Stimulated activated CD4-positive, alpha-beta T cell treated with anti-CD3 and anti-CD28 coated beads, Interleukin-12 subunit alpha, Interleukin-12 subunit beta, amount 100 ng/mL, for 4 hours (primary cell): ENCODE results near the gene GNB1L.

Experiments used
- DNase-seq: peaks from one replicate; pipeline ENCODE4 v3.0.0-alpha.2; 2020

Gene GNB1L

GRCh38 chr22:19875531-19876313, 21.0 kb upstream of the GNB1L start:
- no peak for DNase-seq

- DNase-seq, result no peak
These were observed 20.4 kb upstream of the GNB1L start for GRCh38 chr22:19875061-19875530.

GRCh38 chr22:19874307-19875060, 19.8 kb upstream of the GNB1L start:
- DNase-seq, result no peak

GRCh38 chr22:19873960-19874306, 19.3 kb upstream of the GNB1L start:
- no peak for DNase-seq

GRCh38 chr22:19873138-19873959, 18.7 kb upstream of the GNB1L start:
- no peak for DNase-seq

- DNase-seq, result no peak
These were observed 18.1 kb upstream of the GNB1L start for GRCh38 chr22:19872779-19873137.

- no peak for DNase-seq
These were observed 17.4 kb upstream of the GNB1L start for GRCh38 chr22:19871845-19872778.

- DNase-seq, result no peak
These were observed 16.6 kb upstream of the GNB1L start for GRCh38 chr22:19871023-19871844.

GRCh38 chr22:19870153-19871022, 15.7 kb upstream of the GNB1L start:
- no peak for DNase-seq

- DNase-seq, result no peak
These were observed 15.0 kb upstream of the GNB1L start for GRCh38 chr22:19869497-19870152.

- no peak for DNase-seq
These were observed 14.2 kb upstream of the GNB1L start for GRCh38 chr22:19868773-19869471.

GRCh38 chr22:19868333-19868732, 13.7 kb upstream of the GNB1L start:
- DNase-seq, result no peak

- no peak for DNase-seq
These were observed 12.9 kb upstream of the GNB1L start for GRCh38 chr22:19867617-19868016.

- DNase-seq, result no peak
These were observed 12.0 kb upstream of the GNB1L start for GRCh38 chr22:19866665-19867009.

GRCh38 chr22:19865141-19865829, 10.6 kb upstream of the GNB1L start:
- DNase-seq, result no peak

GRCh38 chr22:19864538-19865106, 9.9 kb upstream of the GNB1L start:
- no peak for DNase-seq

GRCh38 chr22:19863571-19863970, 8.9 kb upstream of the GNB1L start:
- DNase-seq, result no peak

- DNase-seq, result no peak
These were observed 8.1 kb upstream of the GNB1L start for GRCh38 chr22:19862619-19863246.
